NCI-H1048 (cell line): ENCODE data around the gene ZNF799.
"Not testable (repeated sequence)": the region's sequence is repeated elsewhere in the genome, so short reads cannot be mapped to it uniquely, and the experiment has no call there.

Source experiments
- DNase-seq: peaks from one replicate; lab custom pipeline; 2025; lab: John Stamatoyannopoulos, UW

ZNF799 gene

GRCh38 chr19:12362236-12362635 lies 38.8 kb downstream of the ZNF799 start:
- DNase-seq, result not testable (repeated sequence)

- no peak for DNase-seq
These were observed 47.7 kb downstream of the ZNF799 start for GRCh38 chr19:12353375-12353774.

GRCh38 chr19:12350890-12351197 lies 50.2 kb downstream of the ZNF799 start:
- no peak for DNase-seq

- DNase-seq, result no peak
These were observed 50.7 kb downstream of the ZNF799 start for GRCh38 chr19:12350185-12350889.

- DNase-seq, result no peak
These were observed 54.2 kb downstream of the ZNF799 start for GRCh38 chr19:12346896-12347295.

GRCh38 chr19:12345197-12345596 lies 55.9 kb downstream of the ZNF799 start:
- no peak for DNase-seq
